GM06990 (cell line): ENCODE data around the gene CCDC47.

Source experiments
- DNase-seq: peaks from one replicate; pipeline ENCODE4 v3.0.0-alpha.2; 2011; ENCODE audit not compliant: insufficient read length; ENCODE audit errors: extremely low read depth
- H3K27me3 ChIP-seq: replicated peaks from 2 replicates; pipeline ENCODE4 v1.6.0; 2011; ENCODE audit warnings: low read length; ENCODE audit not compliant: control insufficient read depth, insufficient read depth
- H3K36me3 ChIP-seq: 2 replicates; pipeline ENCODE4 v1.5.1; 2011; ENCODE audit warnings: low read length; ENCODE audit not compliant: control insufficient read depth, insufficient read depth
- H3K4me3 ChIP-seq: replicated peaks from 2 replicates; pipeline ENCODE4 v1.5.1; 2011; ENCODE audit warnings: low read depth, mild to moderate bottlenecking, control low read depth, low read length
- TF ChIP-seq, protein P1 (sequence below): IDR thresholded peaks from 2 replicates; pipeline ENCODE4 v1.5.1; 2011; ENCODE audit warnings: low read length, control low read depth, mild to moderate bottlenecking, inconsistent platforms; ENCODE audit not compliant: insufficient read depth, poor library complexity, severe bottlenecking

CCDC47 gene

DNA sequence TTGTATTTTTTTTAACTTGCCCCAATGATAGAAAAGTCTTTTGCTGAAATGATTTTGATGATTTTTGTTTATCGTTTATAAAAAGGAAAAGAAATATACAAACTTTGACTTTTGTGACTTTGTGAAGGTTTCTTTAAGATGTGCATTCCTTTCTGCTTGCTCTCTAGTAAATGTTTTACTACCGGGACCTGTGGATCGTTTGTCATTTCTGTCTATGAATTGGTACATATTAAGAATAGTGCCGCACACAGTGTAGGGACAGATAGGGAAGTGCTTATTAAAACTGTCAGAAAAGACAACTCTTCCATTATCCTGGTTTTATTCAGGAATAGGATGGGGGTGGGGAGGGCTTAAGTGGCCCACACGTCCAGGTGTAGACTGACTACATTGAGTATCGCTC, 45.7 kb upstream of the CCDC47 start:
- H3K4me3 ChIP-seq = no peak overlapping the region
- DNase-seq = no peak
- H3K36me3 ChIP-seq = peaks cover 56% of the 10 kb centered on the region
- TF ChIP-seq, protein P1, sequence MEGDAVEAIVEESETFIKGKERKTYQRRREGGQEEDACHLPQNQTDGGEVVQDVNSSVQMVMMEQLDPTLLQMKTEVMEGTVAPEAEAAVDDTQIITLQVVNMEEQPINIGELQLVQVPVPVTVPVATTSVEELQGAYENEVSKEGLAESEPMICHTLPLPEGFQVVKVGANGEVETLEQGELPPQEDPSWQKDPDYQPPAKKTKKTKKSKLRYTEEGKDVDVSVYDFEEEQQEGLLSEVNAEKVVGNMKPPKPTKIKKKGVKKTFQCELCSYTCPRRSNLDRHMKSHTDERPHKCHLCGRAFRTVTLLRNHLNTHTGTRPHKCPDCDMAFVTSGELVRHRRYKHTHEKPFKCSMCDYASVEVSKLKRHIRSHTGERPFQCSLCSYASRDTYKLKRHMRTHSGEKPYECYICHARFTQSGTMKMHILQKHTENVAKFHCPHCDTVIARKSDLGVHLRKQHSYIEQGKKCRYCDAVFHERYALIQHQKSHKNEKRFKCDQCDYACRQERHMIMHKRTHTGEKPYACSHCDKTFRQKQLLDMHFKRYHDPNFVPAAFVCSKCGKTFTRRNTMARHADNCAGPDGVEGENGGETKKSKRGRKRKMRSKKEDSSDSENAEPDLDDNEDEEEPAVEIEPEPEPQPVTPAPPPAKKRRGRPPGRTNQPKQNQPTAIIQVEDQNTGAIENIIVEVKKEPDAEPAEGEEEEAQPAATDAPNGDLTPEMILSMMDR = no peak
- H3K27me3 ChIP-seq = no peaks in the 10 kb centered on the region

DNA sequence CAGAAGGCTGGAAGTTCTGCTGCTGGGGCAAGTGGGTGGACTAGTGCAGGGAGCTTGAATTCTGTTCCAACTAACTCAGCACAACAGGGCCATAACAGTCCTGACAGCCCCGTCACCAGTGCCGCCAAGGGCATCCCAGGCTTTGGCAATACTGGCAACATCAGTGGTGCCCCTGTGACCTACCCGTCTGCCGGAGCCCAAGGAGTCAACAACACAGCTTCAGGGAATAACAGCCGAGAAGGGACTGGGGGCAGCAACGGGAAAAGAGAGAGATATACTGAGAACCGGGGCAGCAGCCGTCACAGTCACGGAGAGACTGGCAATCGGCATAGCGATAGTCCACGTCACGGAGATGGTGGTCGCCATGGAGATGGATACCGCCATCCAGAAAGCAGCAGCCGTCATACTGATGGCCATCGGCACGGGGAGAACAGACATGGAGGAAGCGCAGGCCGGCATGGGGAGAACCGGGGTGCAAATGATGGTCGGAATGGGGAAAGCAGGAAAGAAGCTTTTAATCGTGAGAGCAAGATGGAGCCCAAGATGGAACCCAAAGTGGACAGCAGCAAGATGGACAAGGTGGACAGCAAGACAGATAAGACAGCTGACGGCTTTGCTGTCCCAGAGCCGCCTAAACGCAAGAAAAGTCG, 44.5 kb upstream of the CCDC47 start:
- no peak for DNase-seq
- H3K36me3 ChIP-seq = peaks cover 56% of the 10 kb centered on the region
- H3K4me3 ChIP-seq = no peak overlapping the region
- H3K27me3 ChIP-seq = no peaks in the 10 kb centered on the region
- TF ChIP-seq, protein P1 = no peak

DNA sequence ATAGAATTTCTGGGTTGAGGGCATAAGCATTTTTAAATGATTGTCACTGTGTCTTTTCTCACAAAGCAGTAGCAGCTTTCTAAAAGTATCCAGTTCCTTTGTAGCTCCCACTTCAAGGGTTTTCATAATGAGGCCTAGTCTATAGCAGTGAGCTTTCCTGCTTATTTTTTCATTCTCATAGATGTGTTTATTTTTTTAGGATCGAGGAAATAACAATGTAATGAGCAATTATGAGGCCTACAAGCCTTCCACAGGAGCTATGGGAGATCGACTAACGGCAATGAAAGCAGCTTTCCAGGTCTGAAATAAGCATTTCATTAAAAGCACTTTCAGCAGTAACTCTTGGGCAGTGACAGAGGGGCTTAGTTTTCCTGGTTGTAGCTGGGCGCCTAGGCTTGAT, 43.3 kb upstream of the CCDC47 start:
- Histone ChIP-seq H3K36me3 (peaks cover 57% of the 10 kb centered on the region), H3K27me3 (no peaks in the 10 kb centered on the region), H3K4me3 (no peak overlapping the region)
- TF ChIP-seq, protein P1 = no peak
- DNase-seq = no peak

DNA sequence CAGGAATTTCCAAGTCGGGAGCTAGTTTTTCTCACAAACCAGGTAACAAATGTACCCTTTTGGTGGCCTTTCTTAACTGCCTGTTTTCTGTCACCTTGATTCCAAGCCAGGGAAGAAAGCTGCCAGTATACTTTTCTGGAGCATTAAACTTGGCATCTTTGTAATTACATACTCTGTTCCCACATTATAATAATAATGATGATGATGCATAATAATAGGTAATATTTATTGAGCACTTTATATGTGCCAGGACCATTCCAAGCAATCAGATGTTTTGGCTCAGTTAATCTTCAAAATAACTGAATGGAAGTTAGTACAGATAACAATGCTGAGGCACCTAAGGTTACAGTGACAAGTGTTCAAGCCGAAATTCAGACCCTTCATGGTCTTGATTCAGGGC, 42.7 kb upstream of the CCDC47 start:
- no peak for DNase-seq
- H3K4me3 ChIP-seq = no peak overlapping the region
- H3K27me3 ChIP-seq = no peaks in the 10 kb centered on the region
- TF ChIP-seq, protein P1 = no peak
- H3K36me3 ChIP-seq = peaks cover 56% of the 10 kb centered on the region

DNA sequence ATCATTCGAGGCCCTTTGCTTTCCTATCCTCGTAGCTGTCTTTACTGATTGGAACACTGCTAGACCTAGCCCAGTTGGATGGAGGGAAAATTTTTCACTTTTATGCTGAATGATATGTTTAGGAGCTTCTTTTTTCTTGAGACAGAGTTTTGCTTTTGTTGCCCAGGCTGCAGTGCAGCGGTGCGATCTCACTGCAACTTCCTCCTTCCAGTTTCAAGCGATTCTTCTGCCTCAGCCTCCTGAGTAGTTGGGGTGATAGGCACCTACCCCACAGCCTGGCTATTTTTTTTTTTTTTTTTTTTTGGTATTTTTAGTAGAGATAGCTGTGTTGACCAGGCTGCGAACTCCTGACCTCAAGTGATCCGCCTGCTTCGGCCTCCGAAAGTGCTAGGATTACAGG, 36.6 kb upstream of the CCDC47 start:
- Histone ChIP-seq H3K36me3 (peaks cover 26% of the 10 kb centered on the region), H3K27me3 (no peaks in the 10 kb centered on the region), H3K4me3 (no peak overlapping the region)
- no peak for DNase-seq
- TF ChIP-seq, protein P1 = no peak

DNA sequence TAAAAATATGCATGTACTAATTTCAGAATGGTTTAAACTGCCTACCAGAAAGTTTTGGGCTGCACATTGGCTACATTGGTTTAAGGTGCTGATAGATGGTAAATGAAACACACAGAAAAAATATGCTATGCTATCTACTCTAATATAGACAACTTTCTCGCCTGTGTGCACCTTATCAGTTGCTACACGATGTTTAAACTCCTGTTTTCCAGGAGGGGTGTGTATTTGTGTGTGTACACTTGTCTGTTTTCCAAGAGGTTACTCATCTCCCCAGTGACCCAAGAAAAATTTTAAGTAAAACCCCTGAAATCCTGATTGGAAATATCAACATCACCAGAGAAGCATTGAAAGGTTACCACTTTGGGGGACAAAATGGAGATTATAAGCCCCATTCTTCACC, 32.2 kb upstream of the CCDC47 start:
- TF ChIP-seq, protein P1 = no peak
- Histone ChIP-seq H3K4me3 (no peak overlapping the region), H3K27me3 (no peaks in the 10 kb centered on the region), H3K36me3 (peaks cover 13% of the 10 kb centered on the region)
- no peak for DNase-seq
